ENCODE measurements around the gene DUSP8. TPM values are rescaled to one million over a fixed set of nuclear protein-coding genes. Genes with fewer than 3 reads are reported as not detected.

DUSP8 gene
- polyA plus RNA-seq, 1 donor from 2014 or later, result 3.5 TPM

GRCh38 chr11:1574238-1574932 is 2.3 kb upstream of the DUSP8 start:
- peak overlapping the region; percentile 98 for H3K9ac ChIP-seq (ENCODE audit: low read length)
- peaks cover 3% of the 10 kb centered on the region for H3K9me3 ChIP-seq (ENCODE audit: low read length)
- peaks cover 39% of the 10 kb centered on the region for H3K79me2 ChIP-seq (replicated peaks; ENCODE audit: insufficient read depth, low read length)
- H3K27ac ChIP-seq (ENCODE audit: low read length), result peak overlapping the region; percentile 81
- H3K36me3 ChIP-seq (ENCODE audit: insufficient read depth, low read length), result no peaks in the 10 kb centered on the region
- TF ChIP-seq EZH2 (IDR thresholded peaks at IDR 0.05; ENCODE audit: borderline replicate concordance, insufficient read depth, low read length, poor library complexity, severe bottlenecking), result no peak
- TF ChIP-seq CTCF (IDR thresholded peaks at IDR 0.05; ENCODE audit: poor library complexity, severe bottlenecking), result peak; percentile 93
- TF ChIP-seq TAF1 (IDR thresholded peaks at IDR 0.05; ENCODE audit: low read depth), result no peak
- TF ChIP-seq SMC3 (conservative IDR thresholded peaks at IDR 0.05; ENCODE audit: poor library complexity), result peak; percentile 90
- TF ChIP-seq MXI1 (conservative IDR thresholded peaks at IDR 0.05; ENCODE audit: poor library complexity, severe bottlenecking), result peak; percentile 68
- no peak for TF ChIP-seq EP300 (conservative IDR thresholded peaks at IDR 0.05; ENCODE audit: poor library complexity, severe bottlenecking)
- TF ChIP-seq RAD21 (conservative IDR thresholded peaks at IDR 0.05), result peak; percentile 84
- peak; percentile 58 for TF ChIP-seq POLR2AphosphoS5 (IDR thresholded peaks at IDR 0.05)
- TF ChIP-seq REST (IDR thresholded peaks at IDR 0.05; ENCODE audit: borderline replicate concordance), result no peak
- H2AFZ ChIP-seq (ENCODE audit: low read depth, low read length), result no peak overlapping the region
- peaks cover 4% of the 10 kb centered on the region for H3F3A ChIP-seq (ENCODE audit: insufficient read depth, low read length, poor library complexity, severe bottlenecking)
- H3K4me2 ChIP-seq (ENCODE audit: low read length), result peak overlapping the region; percentile 95
- H3K4me3 ChIP-seq (ENCODE audit: low read length), result peak overlapping the region; percentile 97
- no peaks in the 10 kb centered on the region for H3K9me2 ChIP-seq (ENCODE audit: insufficient read depth, low read length)
- H4K20me1 ChIP-seq (ENCODE audit: insufficient read depth), result peaks cover 5% of the 10 kb centered on the region
- peaks cover 9% of the 10 kb centered on the region for H3K27me3 ChIP-seq (ENCODE audit: insufficient read depth, low read depth, low read length)

- Histone ChIP-seq H3K27me3 (ENCODE audit: insufficient read depth, low read depth, low read length) (peaks cover 9% of the 10 kb centered on the region), H3K27ac (ENCODE audit: low read length) (peak overlapping the region; percentile 81), H3K4me2 (ENCODE audit: low read length) (peak overlapping the region; percentile 94), H3K9ac (ENCODE audit: low read length) (peak overlapping the region; percentile 98), H2AFZ (ENCODE audit: low read depth, low read length) (no peak overlapping the region), H3K79me2 (replicated peaks; ENCODE audit: insufficient read depth, low read length) (peaks cover 44% of the 10 kb centered on the region), H3K36me3 (ENCODE audit: insufficient read depth, low read length) (no peaks in the 10 kb centered on the region), H3F3A (ENCODE audit: insufficient read depth, low read length, poor library complexity, severe bottlenecking) (peaks cover 4% of the 10 kb centered on the region), H3K9me3 (ENCODE audit: low read length) (peaks cover 3% of the 10 kb centered on the region), H3K4me3 (ENCODE audit: low read length) (peak overlapping the region; percentile 97), H4K20me1 (ENCODE audit: insufficient read depth) (peaks cover 5% of the 10 kb centered on the region), H3K9me2 (ENCODE audit: insufficient read depth, low read length) (no peaks in the 10 kb centered on the region)
- no peak for TF ChIP-seq REST (IDR thresholded peaks at IDR 0.05; ENCODE audit: borderline replicate concordance)
These were observed 1.8 kb upstream of the DUSP8 start for GRCh38 chr11:1573903-1574237.
